Fibroblast of villous mesenchyme (primary cell): Measurements from ENCODE around the gene FBXL15. TPM values are rescaled to one million over a fixed set of nuclear protein-coding genes. Genes with fewer than 3 reads are reported as not detected.

Experiments used
- DNase-seq: peaks from one replicate; pipeline ENCODE4 v3.0.0-alpha.2; 2010; ENCODE audit warnings: low read depth
- H3K4me3 ChIP-seq: 2 replicates; pipeline ENCODE4 v1.5.1; 2011; ENCODE audit warnings: low read depth, mild to moderate bottlenecking, low read length
- CTCF ChIP-seq: IDR thresholded peaks from 2 replicates; pipeline ENCODE4 v1.5.1; 2012; ENCODE audit warnings: low read depth, mild to moderate bottlenecking, low read length; ENCODE audit not compliant: insufficient read depth
- total RNA-seq: library from RNA; depleted of rRNA; stranded (reverse); fragments of >200 nt; gene quantifications from 2 replicates; pipeline ENCODE4 v1.2.3, GENCODE V29; 2012

FBXL15 gene
- total RNA-seq, 1 donor, result 4.3 TPM

- peak; percentile 24 for DNase-seq
- no peak for TF ChIP-seq CTCF
- H3K4me3 ChIP-seq, result no peak overlapping the region
Observed at GRCh38 chr10:102401735-102402511, 18.7 kb upstream of the FBXL15 start.

GRCh38 chr10:102402512-102402896, 18.1 kb upstream of the FBXL15 start:
- no peak for DNase-seq
- no peak for TF ChIP-seq CTCF
- H3K4me3 ChIP-seq, result no peak overlapping the region

GRCh38 chr10:102403115-102403514, 17.5 kb upstream of the FBXL15 start:
- no peak overlapping the region for H3K4me3 ChIP-seq
- no peak for TF ChIP-seq CTCF
- no peak for DNase-seq

- H3K4me3 ChIP-seq, result no peak overlapping the region
- TF ChIP-seq CTCF, result no peak
- DNase-seq, result no peak
Observed at GRCh38 chr10:102404361-102405107, 16.1 kb upstream of the FBXL15 start.

- no peak for DNase-seq
- no peak overlapping the region for H3K4me3 ChIP-seq
- no peak for TF ChIP-seq CTCF
Observed at GRCh38 chr10:102405108-102405571, 15.5 kb upstream of the FBXL15 start.

- no peak for TF ChIP-seq CTCF
- H3K4me3 ChIP-seq, result no peak overlapping the region
- no peak for DNase-seq
Observed at GRCh38 chr10:102405632-102406031, 15.0 kb upstream of the FBXL15 start.
